HG03432 (cell line): ENCODE data around the gene BTG2.
"Not testable (repeated sequence)": the region's sequence is repeated elsewhere in the genome, so short reads cannot be mapped to it uniquely, and the experiment has no call there.

Experiments used
- ATAC-seq: cut with Tn5 transposase; IDR thresholded peaks from one replicate; pipeline ENCODE4 v1.9.1; 2021; ENCODE audit warnings: mild to moderate bottlenecking, moderate library complexity; ENCODE audit not compliant: unreplicated experiment

Gene BTG2

GRCh38 chr1:203290261-203291089 lies 14.8 kb upstream of the BTG2 start:
- ATAC-seq: peak; percentile 54

GRCh38 chr1:203291201-203292096 lies 13.9 kb upstream of the BTG2 start:
- no peak for ATAC-seq

- ATAC-seq: no peak
These were observed 9.5 kb upstream of the BTG2 start for GRCh38 chr1:203295796-203296195.

GRCh38 chr1:203296460-203297073 lies 8.8 kb upstream of the BTG2 start:
- no peak for ATAC-seq

GRCh38 chr1:203299169-203299568 lies 6.2 kb upstream of the BTG2 start:
- ATAC-seq: peak; percentile 46

GRCh38 chr1:203299719-203300429 lies 5.4 kb upstream of the BTG2 start:
- ATAC-seq: not testable (repeated sequence)

- no peak for ATAC-seq
These were observed 4.6 kb upstream of the BTG2 start for GRCh38 chr1:203300441-203301330.

- ATAC-seq: no peak
These were observed 4.0 kb upstream of the BTG2 start for GRCh38 chr1:203301331-203301668.

GRCh38 chr1:203302456-203302855 lies 2.9 kb upstream of the BTG2 start:
- ATAC-seq: no peak

- ATAC-seq: no peak
These were observed 2.4 kb upstream of the BTG2 start for GRCh38 chr1:203302894-203303293.

GRCh38 chr1:203304391-203304918 lies 864 bp upstream of the BTG2 start:
- no peak for ATAC-seq

GRCh38 chr1:203305809-203306088 lies 430 bp downstream of the BTG2 start:
- no peak for ATAC-seq

GRCh38 chr1:203306089-203306964 lies 1.0 kb downstream of the BTG2 start:
- ATAC-seq: no peak

GRCh38 chr1:203306965-203307541 lies 1.7 kb downstream of the BTG2 start:
- no peak for ATAC-seq

GRCh38 chr1:203307641-203308126 lies 2.4 kb downstream of the BTG2 start:
- no peak for ATAC-seq

- ATAC-seq: no peak
These were observed 3.1 kb downstream of the BTG2 start for GRCh38 chr1:203308328-203308922.

- ATAC-seq: no peak
These were observed 3.6 kb downstream of the BTG2 start for GRCh38 chr1:203308923-203309331.
